SK-N-SH (cell line): ENCODE measurements around the gene GIN1.

ENCODE experiments used
- CTCF ChIP-seq: fragments of 200-600 bp; sonication (generic); IDR thresholded peaks from 2 replicates; pipeline ENCODE4 v1.6.1; 2017; ENCODE audit warnings: antibody characterized with exemption, mild to moderate bottlenecking, moderate library complexity
- EZH2phosphoT487 ChIP-seq: fragments of 200-600 bp; sonication (generic); IDR thresholded peaks from 2 replicates; pipeline ENCODE4 v1.6.1; 2017; ENCODE audit warnings: low read depth, mixed run types, mild to moderate bottlenecking, antibody characterized with exemption, moderate library complexity, borderline replicate concordance
- TCF12 ChIP-seq: IDR thresholded peaks from 2 replicates; pipeline ENCODE4 v1.4.0; 2012

- TF ChIP-seq CTCF = no peak
- TF ChIP-seq TCF12 = no peak
- no peak for TF ChIP-seq EZH2phosphoT487
Observed at GRCh38 chr5:103151156-103151555, 31.2 kb upstream of the GIN1 start.
